Central memory CD8-positive, alpha-beta T cell (primary cell): ENCODE results near the gene FAM240B.

Experiments used
- ATAC-seq: fragments of 150-1000 bp; cut with Tn5 transposase; replicated peaks from 2 replicates; pipeline ENCODE4 v1.10.0; 2022; ENCODE audit warnings: mild to moderate bottlenecking, moderate FRiP score, moderate number of reproducible peaks; ENCODE audit not compliant: poor library complexity, severe bottlenecking; ENCODE audit errors: extremely low read depth
- DNase-seq, 2 donors: peaks; one replicate each; pipeline ENCODE4 v3.0.0; 2021; ENCODE audit warnings: low spot score in 2 of 2
- H3K27ac Mint-ChIP-seq: one replicate; pipeline ENCODE4 v1.8.0; 2022; ENCODE audit warnings: low read depth, mild to moderate bottlenecking, moderate library complexity, mixed read lengths
- H3K27me3 Mint-ChIP-seq: one replicate; pipeline ENCODE4 v1.8.0; 2022; ENCODE audit warnings: mixed read lengths
- H3K36me3 Mint-ChIP-seq: one replicate; pipeline ENCODE4 v1.8.0; 2022; ENCODE audit warnings: mild to moderate bottlenecking, moderate library complexity, mixed read lengths; ENCODE audit not compliant: insufficient read depth
- H3K4me1 Mint-ChIP-seq: one replicate; pipeline ENCODE4 v1.8.0; 2022; ENCODE audit warnings: mixed read lengths
- H3K4me3 Mint-ChIP-seq: one replicate; pipeline ENCODE4 v1.8.0; 2022; ENCODE audit warnings: mild to moderate bottlenecking, moderate library complexity, mixed read lengths
- H3K9me3 Mint-ChIP-seq: one replicate; pipeline ENCODE4 v1.8.0; 2022; ENCODE audit warnings: mixed read lengths

The FAM240B gene

DNA sequence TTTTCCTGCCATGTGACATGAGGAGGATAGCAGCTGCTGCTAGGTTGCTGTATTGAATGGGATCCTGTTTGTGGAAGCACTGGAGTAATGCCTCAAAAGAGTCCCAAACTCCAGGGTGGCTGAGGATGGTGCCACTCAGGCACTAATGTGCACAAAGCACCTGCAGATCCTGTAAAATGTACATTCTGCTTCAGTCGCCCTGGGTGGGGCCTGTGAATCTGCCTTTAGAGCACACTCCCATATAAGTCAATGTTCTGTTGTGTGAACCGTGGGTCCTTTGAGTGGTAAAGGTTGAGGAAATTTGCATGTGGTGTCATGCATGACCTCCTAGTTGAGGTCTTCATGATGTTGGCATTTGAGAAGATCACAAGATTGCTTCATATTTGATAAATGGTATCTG is 67.9 kb downstream of the FAM240B start:
- DNase-seq (no peak), ATAC-seq (no peak)
- Mint-ChIP-seq H3K4me3 (no peak overlapping the region), H3K4me1 (no peaks in the 10 kb centered on the region), H3K9me3 (no peaks in the 10 kb centered on the region), H3K27me3 (peaks cover 50% of the 10 kb centered on the region), H3K36me3 (no peaks in the 10 kb centered on the region), H3K27ac (no peak overlapping the region)

DNA sequence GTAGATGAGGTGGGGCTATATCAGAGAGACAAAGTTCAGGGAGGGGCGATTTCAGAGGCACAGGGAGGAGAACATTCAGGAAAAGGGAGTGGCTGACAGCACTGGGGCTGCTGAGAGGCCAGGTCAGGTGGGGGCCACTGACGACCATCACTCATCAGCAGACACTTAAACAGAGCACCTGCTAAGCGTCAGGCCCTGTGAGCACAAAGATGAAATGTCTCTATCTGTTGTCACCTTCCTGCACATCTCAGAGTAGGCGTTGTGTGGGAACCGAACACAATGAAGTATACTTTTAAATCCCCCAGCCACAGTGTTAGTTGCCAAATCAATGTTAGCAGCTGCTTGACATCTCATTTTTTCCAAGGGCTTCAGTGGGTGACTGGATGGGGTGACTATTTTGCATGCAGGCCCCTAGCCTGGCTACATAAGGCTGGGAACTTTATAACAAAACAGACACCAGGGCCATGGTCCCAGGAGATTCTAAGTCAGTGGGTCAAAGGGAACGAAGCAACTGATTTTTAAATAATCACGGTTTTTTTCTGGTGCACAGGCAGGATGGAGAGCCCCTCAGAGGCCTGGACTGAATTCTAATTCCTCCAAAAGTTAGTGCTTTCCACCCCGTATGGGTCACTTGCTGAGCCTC is 68.4 kb downstream of the FAM240B start:
- DNase-seq (no peak), ATAC-seq (no peak)
- H3K4me3 Mint-ChIP-seq: no peak overlapping the region
- no peaks in the 10 kb centered on the region for H3K36me3 Mint-ChIP-seq
- no peaks in the 10 kb centered on the region for H3K9me3 Mint-ChIP-seq
- H3K4me1 Mint-ChIP-seq: no peaks in the 10 kb centered on the region
- H3K27ac Mint-ChIP-seq: no peak overlapping the region
- peaks cover 50% of the 10 kb centered on the region for H3K27me3 Mint-ChIP-seq

DNA sequence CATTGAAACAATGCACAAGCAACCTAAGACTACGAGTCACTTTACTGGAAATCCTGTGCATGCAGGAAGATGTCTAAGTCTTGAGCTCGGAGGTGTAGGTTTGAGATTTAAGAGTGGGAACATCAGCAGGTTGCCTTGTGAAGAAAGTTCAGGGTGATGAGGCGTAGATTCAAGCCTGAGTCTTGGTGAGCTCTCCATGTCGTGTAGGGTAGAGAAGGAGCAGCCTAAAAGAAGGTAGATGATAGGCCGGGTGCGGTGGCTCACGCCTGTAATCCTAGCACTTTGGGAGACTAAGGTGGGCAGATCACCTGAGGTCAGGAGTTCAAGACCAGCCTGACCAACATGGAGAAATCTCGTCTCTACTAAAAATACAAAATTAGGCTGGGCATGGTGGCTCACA is 69.4 kb downstream of the FAM240B start:
- no peaks in the 10 kb centered on the region for H3K4me1 Mint-ChIP-seq
- H3K4me3 Mint-ChIP-seq: no peak overlapping the region
- DNase-seq (no peak), ATAC-seq (no peak)
- H3K9me3 Mint-ChIP-seq: no peaks in the 10 kb centered on the region
- no peaks in the 10 kb centered on the region for H3K36me3 Mint-ChIP-seq
- no peak overlapping the region for H3K27ac Mint-ChIP-seq
- H3K27me3 Mint-ChIP-seq: peaks cover 42% of the 10 kb centered on the region

DNA sequence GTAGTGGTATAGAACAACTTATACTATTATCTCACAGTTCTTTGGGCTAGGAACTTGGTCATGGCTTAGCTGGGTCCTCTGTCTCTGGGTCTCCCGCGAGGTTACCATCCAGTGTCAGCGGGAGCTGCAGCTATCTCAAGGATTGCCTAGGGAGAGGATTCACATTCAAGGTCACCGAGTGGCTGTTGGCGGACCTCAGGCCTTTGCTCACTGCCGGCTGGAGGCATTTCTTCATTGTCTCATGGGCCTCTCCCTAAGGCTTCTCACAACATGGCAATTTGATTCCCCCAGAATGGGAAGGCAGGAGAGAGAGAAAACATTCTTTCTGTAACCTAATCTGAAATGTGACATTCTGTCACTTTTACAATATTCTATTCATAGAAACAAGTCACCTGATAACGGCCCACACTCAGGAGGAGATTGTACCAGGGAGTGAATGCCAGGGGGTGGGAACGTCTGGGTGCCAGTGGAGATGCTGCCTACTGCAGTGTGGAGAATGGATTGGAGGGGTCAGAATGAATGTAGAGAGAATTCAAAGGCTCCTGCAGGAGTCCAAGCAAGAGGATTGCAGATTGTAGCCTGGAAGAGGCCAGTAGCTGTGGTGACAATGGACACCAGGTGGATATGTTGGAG is 70.1 kb downstream of the FAM240B start:
- Mint-ChIP-seq H3K27me3 (peaks cover 35% of the 10 kb centered on the region), H3K9me3 (no peaks in the 10 kb centered on the region), H3K27ac (no peak overlapping the region), H3K4me3 (no peak overlapping the region), H3K4me1 (no peaks in the 10 kb centered on the region), H3K36me3 (no peaks in the 10 kb centered on the region)
- ATAC-seq (no peak), DNase-seq (no peak)

DNA sequence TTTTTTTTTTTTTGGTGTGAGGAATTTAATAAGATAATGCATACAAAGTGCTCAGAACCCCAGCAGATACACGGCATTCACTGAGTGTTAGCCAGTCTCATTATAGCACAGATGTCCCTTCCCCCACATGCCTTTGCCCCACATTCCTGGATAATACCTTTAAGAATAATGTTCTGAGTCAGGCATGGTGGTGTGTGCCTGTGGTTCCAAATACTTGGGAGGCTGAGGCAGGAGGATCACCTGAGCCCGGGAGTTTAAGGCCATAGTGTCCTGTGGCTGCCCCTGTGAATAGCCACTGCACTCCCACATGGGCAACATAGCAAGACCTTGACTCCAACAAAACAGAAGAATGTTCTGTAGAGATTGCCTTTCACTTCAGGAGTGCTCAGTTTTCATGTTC is 75.3 kb downstream of the FAM240B start:
- no peak overlapping the region for H3K27ac Mint-ChIP-seq
- no peak for ATAC-seq
- H3K4me3 Mint-ChIP-seq: no peak overlapping the region
- no peaks in the 10 kb centered on the region for H3K4me1 Mint-ChIP-seq
- H3K27me3 Mint-ChIP-seq: peaks cover 49% of the 10 kb centered on the region
- H3K36me3 Mint-ChIP-seq: no peaks in the 10 kb centered on the region
- no peaks in the 10 kb centered on the region for H3K9me3 Mint-ChIP-seq
- no peak for DNase-seq
